Mesendoderm (in vitro differentiated cells): Measurements from ENCODE around the gene MAGEF1.
"Not testable (repeated sequence)": the region's sequence is repeated elsewhere in the genome, so short reads cannot be mapped to it uniquely, and the experiment has no call there.

Source experiments
- DNase-seq: peaks from one replicate; pipeline ENCODE4 v3.0.0; 2013
- H2AK5ac ChIP-seq: 2 replicates; pipeline ENCODE4 v1.6.1; 2013; ENCODE audit warnings: low read length, inconsistent platforms
- H2BK120ac ChIP-seq: 2 replicates; pipeline ENCODE4 v1.6.1; 2013; ENCODE audit warnings: low read depth, mild to moderate bottlenecking, low read length, moderate library complexity, mixed read lengths
- H2BK15ac ChIP-seq: replicated peaks from 2 replicates; pipeline ENCODE4 v1.6.1; 2013; ENCODE audit warnings: low read depth, mild to moderate bottlenecking, moderate library complexity
- H2BK5ac ChIP-seq: 2 replicates; pipeline ENCODE4 v1.6.1; 2013; ENCODE audit warnings: low read length, inconsistent platforms
- H3K18ac ChIP-seq: 2 replicates; pipeline ENCODE4 v1.6.1; 2013; ENCODE audit warnings: mild to moderate bottlenecking, low read length, mixed read lengths
- H3K23ac ChIP-seq: one replicate; pipeline ENCODE4 v1.6.1; 2013; ENCODE audit warnings: low read length
- H3K27ac ChIP-seq: 2 replicates; pipeline ENCODE4 v1.5.1; 2013; ENCODE audit warnings: low read depth, mild to moderate bottlenecking, inconsistent platforms, low read length, moderate library complexity
- H3K27me3 ChIP-seq: 2 replicates; pipeline ENCODE4 v1.6.1; 2013; ENCODE audit warnings: low read length, control low read depth, mild to moderate bottlenecking, inconsistent platforms; ENCODE audit not compliant: insufficient read depth, poor library complexity
- H3K36me3 ChIP-seq: 2 replicates; pipeline ENCODE4 v1.6.1; 2013; ENCODE audit warnings: low read length, inconsistent platforms; ENCODE audit not compliant: control insufficient read depth, insufficient read depth
- H3K4ac ChIP-seq: one replicate; pipeline ENCODE4 v1.6.1; 2013; ENCODE audit warnings: low read depth, mild to moderate bottlenecking, low read length, moderate library complexity
- H3K4me1 ChIP-seq: 2 replicates; pipeline ENCODE4 v1.6.1; 2013; ENCODE audit warnings: low read depth, low read length, inconsistent platforms; ENCODE audit not compliant: control insufficient read depth
- H3K4me2 ChIP-seq: 2 replicates; pipeline ENCODE4 v1.6.1; 2013; ENCODE audit warnings: low read length
- H3K4me3 ChIP-seq: 2 replicates; pipeline ENCODE4 v1.5.1; 2013; ENCODE audit warnings: mild to moderate bottlenecking, low read length
- H3K56ac ChIP-seq: one replicate; pipeline ENCODE4 v1.6.1; 2013; ENCODE audit warnings: low read length
- H3K79me1 ChIP-seq: 2 replicates; pipeline ENCODE4 v1.6.1; 2013; ENCODE audit warnings: low read length, inconsistent platforms
- H3K79me2 ChIP-seq: 2 replicates; pipeline ENCODE4 v1.6.1; 2013; ENCODE audit warnings: mild to moderate bottlenecking, low read length; ENCODE audit not compliant: control insufficient read depth, insufficient read depth
- H3K9ac ChIP-seq: 2 replicates; pipeline ENCODE4 v1.6.1; 2013; ENCODE audit warnings: low read length, inconsistent platforms
- H4K5ac ChIP-seq: one replicate; pipeline ENCODE4 v1.6.1; 2013; ENCODE audit warnings: low read length
- H4K8ac ChIP-seq: one replicate; pipeline ENCODE4 v1.6.1; 2013; ENCODE audit warnings: low read depth, mild to moderate bottlenecking, control low read depth, low read length, moderate library complexity
- WGBS: extraction: QIAGEN DNeasy Blood & Tissue Kit; methylation state at CpG from one replicate; pipeline ENCODE4 v1.1.7; 2013; ENCODE audit warnings: low lambda C conversion rate, missing lambda C conversion rate; ENCODE audit not compliant: insufficient coverage; ENCODE audit errors: extremely low coverage; 5-methylcytosine and 5-hydroxymethylcytosine counted together

Gene MAGEF1

GRCh38 chr3:184729154-184729553 lies 17.3 kb upstream of the MAGEF1 start:
- not testable (repeated sequence) for H4K5ac ChIP-seq, H4K8ac ChIP-seq, DNase-seq, H3K79me2 ChIP-seq, H3K4ac ChIP-seq, H3K18ac ChIP-seq, H2BK5ac ChIP-seq, H3K4me2 ChIP-seq, H3K56ac ChIP-seq, H3K27me3 ChIP-seq, H3K36me3 ChIP-seq, H2BK120ac ChIP-seq, H3K23ac ChIP-seq, H3K4me3 ChIP-seq, H3K79me1 ChIP-seq, H2AK5ac ChIP-seq, H3K4me1 ChIP-seq, H3K9ac ChIP-seq, H3K27ac ChIP-seq, H2BK15ac ChIP-seq
- no CpG with 5 or more reads among the region's 14 CpGs for WGBS

DNA sequence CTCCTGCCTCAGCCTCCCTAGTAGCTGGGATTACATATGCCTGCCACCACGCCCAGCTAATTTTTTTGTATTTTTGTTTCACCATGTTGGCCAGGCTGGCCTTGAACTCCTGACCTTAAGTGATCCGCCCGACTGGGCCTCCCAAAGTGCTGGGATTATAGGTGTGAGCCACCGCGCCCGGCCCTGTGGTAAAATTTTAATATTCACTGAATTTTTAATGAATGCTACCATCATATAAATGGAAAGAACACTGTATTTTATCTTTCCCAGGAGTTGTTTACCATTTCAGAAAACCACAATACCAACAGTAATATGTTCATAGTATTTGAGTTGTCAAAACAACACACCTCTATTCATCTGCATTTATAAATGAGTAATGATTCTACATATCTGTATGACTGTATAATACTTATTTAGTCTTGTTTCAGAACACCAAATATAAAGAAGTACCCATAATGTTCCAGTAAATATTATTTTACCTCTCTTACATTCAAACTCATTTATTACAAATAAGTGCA lies 16.2 kb upstream of the MAGEF1 start:
- Histone ChIP-seq H3K23ac (no peak overlapping the region), H3K27ac (no peak overlapping the region), H3K18ac (no peak overlapping the region), H3K27me3 (no peaks in the 10 kb centered on the region), H3K56ac (no peak overlapping the region), H3K79me1 (no peaks in the 10 kb centered on the region), H3K36me3 (no peaks in the 10 kb centered on the region), H3K4me3 (no peak overlapping the region), H4K8ac (no peak overlapping the region), H3K4me1 (peaks cover 2% of the 10 kb centered on the region), H3K4me2 (no peak overlapping the region), H2BK5ac (no peak overlapping the region), H3K4ac (no peak overlapping the region), H4K5ac (no peak overlapping the region), H2AK5ac (no peak overlapping the region), H3K9ac (no peak overlapping the region), H3K79me2 (no peaks in the 10 kb centered on the region), H2BK120ac (no peak overlapping the region), H2BK15ac (no peak overlapping the region)
- no CpG with 5 or more reads among the region's 6 CpGs for WGBS
- no peak for DNase-seq

DNA sequence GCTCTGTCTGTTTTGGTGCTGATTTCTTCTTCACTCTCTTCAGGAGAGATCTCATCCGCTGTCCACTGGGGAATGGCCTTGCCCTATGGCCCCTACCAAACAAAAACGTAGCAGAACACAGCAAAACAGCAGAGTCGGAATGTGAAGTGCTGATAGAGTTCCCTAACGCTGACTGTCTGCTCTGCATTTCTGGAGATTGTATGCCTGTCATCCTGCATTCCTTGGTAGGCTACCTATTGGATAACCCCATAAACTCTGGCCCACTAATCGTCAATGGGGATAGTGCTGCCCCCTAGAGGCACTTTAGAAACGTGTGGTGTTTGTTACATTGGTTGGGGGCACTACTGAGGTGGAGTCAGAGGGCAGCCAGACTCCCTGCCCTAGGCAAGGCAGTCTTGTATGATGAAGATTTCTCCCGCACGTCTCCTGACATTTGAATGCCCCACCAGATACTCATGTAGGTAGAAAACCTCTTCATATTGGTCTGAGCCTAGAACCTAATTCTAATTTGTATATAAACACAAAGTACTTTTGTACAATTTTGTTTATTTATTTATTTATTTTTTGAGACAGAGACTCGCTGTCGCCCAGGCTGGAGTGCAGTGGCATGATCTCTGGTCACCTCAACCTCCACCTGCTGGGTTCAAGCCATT lies 15.6 kb upstream of the MAGEF1 start:
- H3K27ac ChIP-seq = no peak overlapping the region
- no peak overlapping the region for H3K18ac ChIP-seq

GRCh38 chr3:184726497-184726896 lies 14.6 kb upstream of the MAGEF1 start:
- H3K23ac ChIP-seq = no peak overlapping the region
- H3K56ac ChIP-seq = peak overlapping the region; percentile 27
- no peak overlapping the region for H3K18ac ChIP-seq
- peaks cover 2% of the 10 kb centered on the region for H3K4me1 ChIP-seq
- no peaks in the 10 kb centered on the region for H3K36me3 ChIP-seq
- no peak overlapping the region for H4K8ac ChIP-seq
- no peak overlapping the region for H3K9ac ChIP-seq
- H3K27me3 ChIP-seq = no peaks in the 10 kb centered on the region
- DNase-seq = no peak
- no peak overlapping the region for H2BK15ac ChIP-seq
- no peak overlapping the region for H3K27ac ChIP-seq
- no peak overlapping the region for H4K5ac ChIP-seq
- H3K79me2 ChIP-seq = no peaks in the 10 kb centered on the region
- H2BK5ac ChIP-seq = no peak overlapping the region
- no peak overlapping the region for H2AK5ac ChIP-seq
- no peak overlapping the region for H3K4ac ChIP-seq
- WGBS = no CpG with 5 or more reads among the region's 4 CpGs
- no peaks in the 10 kb centered on the region for H3K79me1 ChIP-seq
- no peak overlapping the region for H3K4me3 ChIP-seq
- H2BK120ac ChIP-seq = no peak overlapping the region
- H3K4me2 ChIP-seq = no peak overlapping the region

More for the DNA sequence above, 15.6 kb upstream of the MAGEF1 start:
- Histone ChIP-seq H4K8ac (no peak overlapping the region), H3K4ac (no peak overlapping the region), H2BK15ac (no peak overlapping the region), H2BK5ac (no peak overlapping the region), H2BK120ac (no peak overlapping the region), H3K79me1 (no peaks in the 10 kb centered on the region), H3K27me3 (no peaks in the 10 kb centered on the region), H3K4me3 (no peak overlapping the region), H3K56ac (no peak overlapping the region), H3K79me2 (no peaks in the 10 kb centered on the region), H3K4me1 (peaks cover 2% of the 10 kb centered on the region), H3K23ac (no peak overlapping the region), H4K5ac (no peak overlapping the region), H3K4me2 (no peak overlapping the region), H2AK5ac (no peak overlapping the region), H3K9ac (peak overlapping the region; percentile 13), H3K36me3 (no peaks in the 10 kb centered on the region)
- no CpG with 5 or more reads among the region's 10 CpGs for WGBS
- DNase-seq = peak; percentile 98

- Histone ChIP-seq H2BK15ac (no peak overlapping the region), H3K4me2 (no peak overlapping the region), H3K9ac (no peak overlapping the region), H4K5ac (no peak overlapping the region), H3K27ac (no peak overlapping the region), H3K4ac (no peak overlapping the region), H3K79me1 (no peaks in the 10 kb centered on the region), H2AK5ac (no peak overlapping the region), H3K18ac (peak overlapping the region; percentile 56), H3K79me2 (no peaks in the 10 kb centered on the region), H3K23ac (no peak overlapping the region), H2BK5ac (no peak overlapping the region), H2BK120ac (no peak overlapping the region), H3K36me3 (no peaks in the 10 kb centered on the region), H3K56ac (no peak overlapping the region), H4K8ac (no peak overlapping the region), H3K27me3 (no peaks in the 10 kb centered on the region), H3K4me1 (peaks cover 2% of the 10 kb centered on the region), H3K4me3 (no peak overlapping the region)
- WGBS = no CpG with 5 or more reads among the region's 12 CpGs
- peak; percentile 46 for DNase-seq
Observed at GRCh38 chr3:184725176-184725719, 13.4 kb upstream of the MAGEF1 start.
